NCI-H2196 (cell line): ENCODE data around the gene RNU1-3.
"Not testable (repeated sequence)": the region's sequence is repeated elsewhere in the genome, so short reads cannot be mapped to it uniquely, and the experiment has no call there.

Source experiments
- DNase-seq: peaks from one replicate; lab custom pipeline; 2025; ENCODE audit not compliant: unreplicated experiment; lab: John Stamatoyannopoulos, UW

Gene RNU1-3

GRCh38 chr1:16639091-16640031 is 27.4 kb downstream of the RNU1-3 start:
- peak; percentile 78 for DNase-seq

GRCh38 chr1:16637941-16638778 is 28.6 kb downstream of the RNU1-3 start:
- not testable (repeated sequence) for DNase-seq

- DNase-seq: not testable (repeated sequence)
These were observed 30.1 kb downstream of the RNU1-3 start for GRCh38 chr1:16636551-16637195.

DNA sequence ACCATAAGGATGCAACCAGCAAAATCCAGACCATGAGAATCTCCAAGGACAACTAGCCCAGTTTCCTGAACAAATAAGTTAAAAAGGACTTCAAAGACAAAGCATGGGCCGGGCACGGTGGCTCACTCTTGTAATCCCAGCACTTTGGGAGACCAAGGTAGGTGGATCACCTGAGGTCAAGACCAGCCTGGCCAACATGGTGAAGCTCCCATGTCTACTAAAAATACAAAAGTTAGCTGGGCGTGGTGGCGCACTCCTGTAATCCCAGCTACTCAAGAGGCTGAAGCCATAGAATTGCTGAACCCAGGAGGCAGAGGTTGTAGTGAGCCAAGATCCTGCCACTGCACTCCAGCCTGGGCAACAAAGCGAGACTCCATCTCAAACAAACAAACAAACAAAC is 30.8 kb downstream of the RNU1-3 start:
- not testable (repeated sequence) for DNase-seq

- not testable (repeated sequence) for DNase-seq
These were observed 33.0 kb downstream of the RNU1-3 start for GRCh38 chr1:16633540-16634282.

DNA sequence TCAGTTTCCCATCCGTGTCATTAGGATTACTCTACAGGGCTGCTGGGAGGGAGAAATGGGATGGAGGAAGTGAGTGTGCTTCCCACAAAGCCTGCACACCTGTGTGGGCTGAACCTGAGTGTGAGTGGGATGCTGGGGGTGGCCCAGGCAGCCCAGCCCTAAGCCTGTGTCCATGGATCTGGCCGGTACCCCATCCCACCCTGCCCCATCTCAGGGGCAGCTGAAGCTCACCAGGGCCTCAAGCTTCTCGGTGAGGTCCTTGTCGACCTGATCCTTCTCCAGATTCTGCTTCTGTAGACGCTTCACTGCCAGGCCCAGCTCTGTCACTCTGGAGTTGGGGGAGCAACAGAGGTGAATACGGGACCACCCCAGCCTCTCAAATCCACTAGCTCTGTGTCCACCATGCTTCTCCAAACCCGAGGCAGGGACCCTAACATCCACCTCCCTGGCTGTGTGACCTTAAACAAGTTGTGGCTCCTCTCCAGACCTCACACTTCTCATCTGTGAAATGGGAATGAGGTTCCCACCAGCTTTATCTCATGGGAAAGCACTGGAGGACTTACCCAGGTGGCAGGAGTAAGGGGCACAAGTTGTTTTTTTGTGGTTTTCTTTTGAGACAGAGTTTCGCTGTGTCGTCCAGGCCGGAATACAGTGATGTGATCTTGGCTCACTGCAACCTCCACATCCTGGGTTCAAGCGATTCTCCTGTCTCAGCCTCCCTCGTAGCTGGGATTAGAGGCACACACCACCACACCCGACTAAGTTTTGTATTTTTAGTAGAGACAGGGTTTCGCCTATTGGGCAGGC is 34.5 kb downstream of the RNU1-3 start:
- not testable (repeated sequence) for DNase-seq

- no peak for DNase-seq
These were observed 35.3 kb downstream of the RNU1-3 start for GRCh38 chr1:16631248-16632043.

DNA sequence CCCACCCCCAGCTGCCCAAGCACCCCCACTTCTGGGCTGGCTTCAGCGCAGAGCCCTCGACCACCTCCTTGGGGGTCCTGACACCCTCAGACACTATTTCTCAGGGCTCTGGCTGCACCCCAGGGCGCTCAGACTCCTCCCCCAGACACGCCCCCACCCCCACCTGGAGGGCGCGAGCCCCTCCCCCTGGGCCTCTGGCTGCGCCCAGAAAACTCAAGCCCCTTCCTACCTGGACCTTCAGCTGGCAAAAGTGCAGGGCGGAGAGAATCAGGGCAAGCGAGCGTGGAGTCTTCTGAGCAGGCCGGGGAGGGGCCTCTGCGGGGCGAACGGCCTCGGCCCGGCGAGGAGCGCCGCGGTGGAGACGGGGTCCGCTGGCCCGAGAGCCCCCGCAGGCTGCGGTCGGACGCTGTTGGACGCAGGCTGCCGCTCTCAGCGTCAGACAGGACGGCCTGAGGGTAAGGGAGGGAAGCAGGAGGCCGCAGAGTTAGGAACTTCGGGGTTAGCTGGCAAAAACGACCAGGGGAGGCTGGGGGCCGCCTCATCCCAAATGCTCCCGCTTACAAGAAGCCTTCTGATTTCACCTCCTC is 36.0 kb downstream of the RNU1-3 start:
- DNase-seq: no peak

DNA sequence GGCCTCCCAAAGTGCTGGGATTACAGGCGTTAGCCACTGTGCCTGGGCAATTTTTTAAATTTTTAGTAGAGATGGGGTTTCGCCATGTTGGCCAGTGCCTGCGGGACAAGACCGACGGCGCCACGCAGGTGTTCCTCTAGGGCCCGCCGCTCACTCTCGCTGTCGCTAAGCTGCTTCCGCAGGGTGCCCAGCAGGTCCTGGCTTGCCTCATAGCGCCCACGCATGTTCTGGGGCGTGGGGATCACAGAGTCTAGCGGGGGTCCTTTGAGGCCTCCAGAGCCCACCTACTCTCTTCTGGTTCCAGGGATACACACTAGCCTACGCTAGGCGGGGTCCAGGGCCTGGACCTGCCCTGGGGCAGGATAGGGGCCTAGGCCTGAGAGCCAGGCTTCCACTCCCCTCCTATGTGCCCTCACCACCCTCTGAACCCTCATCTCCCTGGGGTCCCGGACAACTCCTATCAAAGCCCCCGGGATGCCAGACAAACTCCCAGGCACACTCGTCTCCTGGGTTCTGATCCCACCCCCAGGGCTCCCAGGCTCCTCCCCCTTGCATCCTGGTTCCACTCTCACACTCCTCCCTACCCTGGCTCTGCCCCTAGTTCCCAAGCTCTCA is 36.7 kb downstream of the RNU1-3 start:
- not testable (repeated sequence) for DNase-seq

DNA sequence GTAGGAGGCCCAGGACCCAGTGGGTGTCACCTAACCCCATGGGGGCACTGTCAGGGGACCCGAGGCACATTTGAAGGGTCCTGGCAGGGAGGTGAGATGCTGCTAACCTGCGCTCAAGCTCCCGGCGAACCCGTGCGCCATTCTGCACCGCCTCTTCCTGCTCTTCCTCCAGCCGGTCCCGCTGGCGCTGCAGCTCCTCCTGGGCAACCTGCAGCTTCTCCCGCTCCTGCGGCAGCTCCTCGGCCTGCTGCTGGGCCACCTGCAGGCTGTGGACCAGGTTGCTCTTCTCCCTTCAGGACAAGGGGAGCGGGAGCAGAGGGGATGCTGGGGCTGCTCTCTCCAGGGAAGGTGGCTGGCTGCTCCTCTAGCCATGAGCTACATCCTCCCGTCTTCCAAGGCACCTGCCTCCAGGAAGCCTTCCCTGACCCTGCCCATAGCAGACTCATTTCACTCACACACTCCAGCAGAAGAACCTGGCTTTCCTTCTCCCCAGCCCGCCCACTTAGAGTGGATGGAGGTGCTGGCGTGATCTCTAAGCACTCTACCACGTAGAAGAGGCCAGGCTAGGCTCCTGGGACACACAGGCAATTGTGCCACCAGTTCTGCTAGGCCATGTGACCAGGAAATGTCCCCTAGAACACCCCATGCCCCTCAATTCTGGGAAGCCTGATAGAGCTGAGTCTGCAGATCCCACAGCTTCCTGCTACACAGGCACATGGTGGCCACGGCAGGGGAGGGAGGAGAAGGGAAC is 38.2 kb downstream of the RNU1-3 start:
- DNase-seq: no peak

- not testable (repeated sequence) for DNase-seq
These were observed 40.3 kb downstream of the RNU1-3 start for GRCh38 chr1:16626409-16626983.

GRCh38 chr1:16625497-16626408 is 41.0 kb downstream of the RNU1-3 start:
- no peak for DNase-seq

DNA sequence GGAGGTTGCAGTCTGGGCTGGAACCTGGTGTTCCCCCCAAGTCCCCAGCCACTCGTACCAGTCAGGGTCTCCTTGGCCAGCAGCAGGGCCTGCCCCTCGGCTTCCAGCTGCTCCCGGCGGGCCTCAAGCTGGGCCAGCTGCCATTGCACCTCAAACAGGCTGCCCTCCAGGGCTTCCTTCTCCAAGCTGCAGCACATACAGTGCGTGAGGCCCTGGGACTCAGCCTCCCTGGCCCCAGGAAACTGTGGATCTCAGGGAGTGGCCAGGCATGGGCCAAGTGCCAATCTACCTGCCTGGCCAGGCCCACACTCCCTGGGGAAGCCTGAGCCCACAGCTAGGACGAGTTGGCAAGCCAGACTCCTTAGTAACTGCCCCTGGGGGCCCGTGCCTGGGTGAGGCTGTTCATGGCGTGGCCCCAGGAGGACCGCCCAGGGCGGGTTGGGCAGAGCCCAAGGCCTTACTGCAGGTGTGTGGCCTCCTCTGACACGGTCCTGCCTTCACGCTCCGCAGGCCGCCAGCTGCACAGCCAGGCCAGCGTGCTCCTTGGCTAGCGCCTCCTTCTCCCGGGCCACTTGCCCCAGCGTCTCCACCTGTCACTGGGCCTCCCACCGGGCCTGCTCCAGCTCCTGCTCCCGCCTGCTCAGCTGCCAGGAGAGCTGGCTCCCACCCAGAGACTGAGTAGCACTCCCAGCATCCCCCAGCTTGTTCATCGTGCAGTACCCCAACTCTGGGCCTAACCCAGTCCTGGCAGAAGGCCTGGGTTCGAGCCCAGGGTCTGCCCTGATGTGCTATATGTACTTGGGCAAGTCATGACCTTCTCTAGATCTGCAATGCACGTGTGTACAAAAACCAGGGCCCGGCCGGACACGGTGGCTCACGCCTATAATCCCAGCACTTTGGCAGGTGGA is 42.7 kb downstream of the RNU1-3 start:
- DNase-seq: peak; percentile 100

GRCh38 chr1:16623337-16623736 is 43.4 kb downstream of the RNU1-3 start:
- DNase-seq: peak; percentile 88
